HepG2 (cell line): ENCODE measurements around the gene TOMM22. TPM values are rescaled to one million over a fixed set of nuclear protein-coding genes. Genes with fewer than 3 reads are reported as not detected.

ENCODE experiments used
- CBX1 ChIP-seq: IDR thresholded peaks from one replicate; pipeline ENCODE4 v1.6.1; 2016; ENCODE audit warnings: antibody characterized with exemption, low read depth
- CTCF ChIP-seq: sonication (generic); formaldehyde crosslinking; IDR thresholded peaks from 2 replicates; pipeline ENCODE4 v1.5.0; 2020; ENCODE audit warnings: mild to moderate bottlenecking, missing genetic modification reagents, moderate library complexity
- DNMT3B ChIP-seq: conservative IDR thresholded peaks from 2 replicates; pipeline ENCODE4 v1.6.1; 2016; ENCODE audit warnings: missing biosample characterization, control low read depth
- ELF4 ChIP-seq: sonication (generic); formaldehyde crosslinking; IDR thresholded peaks from 2 replicates; pipeline ENCODE4 v1.5.0; 2020; ENCODE audit warnings: missing genetic modification reagents, mild to moderate bottlenecking, moderate library complexity, borderline replicate concordance
- HOXA9 ChIP-seq: sonication (generic); formaldehyde crosslinking; IDR thresholded peaks from 2 replicates; pipeline ENCODE4 v1.8.1; 2022; ENCODE audit warnings: missing genetic modification reagents, mild to moderate bottlenecking, moderate library complexity, borderline replicate concordance
- TOE1 ChIP-seq: sonication (generic); formaldehyde crosslinking; IDR thresholded peaks from 2 replicates; pipeline ENCODE4 v1.4.0; 2020; ENCODE audit warnings: mild to moderate bottlenecking, missing genetic modification reagents
- ZFY ChIP-seq: sonication (generic); formaldehyde crosslinking; IDR thresholded peaks from 2 replicates; pipeline ENCODE4 v1.4.0; 2020; ENCODE audit warnings: missing genetic modification reagents
- ZNF230 ChIP-seq: sonication (generic); formaldehyde crosslinking; IDR thresholded peaks from 2 replicates; pipeline ENCODE4 v1.4.0; 2020; ENCODE audit warnings: mild to moderate bottlenecking, missing genetic modification reagents
- ZNF367 ChIP-seq: sonication (generic); formaldehyde crosslinking; IDR thresholded peaks from 2 replicates; pipeline ENCODE4 v1.4.0; 2020; ENCODE audit warnings: missing genetic modification reagents, borderline replicate concordance
- ZNF598 ChIP-seq: sonication (generic); formaldehyde crosslinking; IDR thresholded peaks from 2 replicates; pipeline ENCODE4 v1.5.1; 2020; ENCODE audit warnings: mild to moderate bottlenecking, missing genetic modification reagents, borderline replicate concordance
- ZNF678 ChIP-seq: sonication (generic); formaldehyde crosslinking; IDR thresholded peaks from 2 replicates; pipeline ENCODE4 v1.4.0; 2020; ENCODE audit warnings: mild to moderate bottlenecking, missing genetic modification reagents
- polyA plus RNA-seq, 8 experiments: library from polyadenylated mRNA; depleted of rRNA in 3 of 8; stranded (reverse) in 7 of 8; unstranded in 1 of 8; fragments of >200 nt; fragmentation: Illumina TruSeq in 4 of 8; extraction: Trizol in 4 of 8; gene quantifications; 2 replicates each; pipeline versions ENCODE4 v1.2.1 to v1.2.3, GENCODE V29; 2011 to 2016; ENCODE audit warnings: low read depth in 4 of 8, missing spikeins in 1 of 8, mixed read lengths in 1 of 8; ENCODE audit not compliant: insufficient read depth in 1 of 8
- total RNA-seq, 5 experiments: library from RNA; depleted of rRNA; stranded (reverse); fragments of >200 nt; fragmentation: Illumina TruSeq; extraction: Trizol; gene quantifications; 2 replicates each; pipeline ENCODE4 v1.2.3, GENCODE V29; 2016; ENCODE audit warnings: low read depth in 1 of 5
- TF ChIP-seq, protein P1 (sequence below): sonication (generic); formaldehyde crosslinking; IDR thresholded peaks from 2 replicates; pipeline ENCODE4 v1.5.1; 2020; ENCODE audit warnings: mild to moderate bottlenecking, missing genetic modification reagents
- TF ChIP-seq, protein P2 (sequence below): sonication (generic); formaldehyde crosslinking; IDR thresholded peaks from 2 replicates; pipeline ENCODE4 v1.4.0; 2020; ENCODE audit warnings: missing genetic modification reagents
- TF ChIP-seq, protein P3 (sequence below): sonication (generic); formaldehyde crosslinking; IDR thresholded peaks from 2 replicates; pipeline ENCODE4 v1.8.0; 2022; ENCODE audit warnings: missing genetic modification reagents, mild to moderate bottlenecking, moderate library complexity, borderline replicate concordance
- TF ChIP-seq, protein P4 (sequence below): sonication (generic); formaldehyde crosslinking; IDR thresholded peaks from 2 replicates; pipeline ENCODE4 v1.4.0; 2020; ENCODE audit warnings: mild to moderate bottlenecking, missing genetic modification reagents
- TF ChIP-seq, protein P5 (sequence below): sonication (generic); formaldehyde crosslinking; IDR thresholded peaks from 2 replicates; pipeline ENCODE4 v1.8.1; 2023; ENCODE audit warnings: missing genetic modification reagents, inconsistent platforms, borderline replicate concordance

Gene TOMM22
- total and polyA plus RNA-seq, 2 of the 13 experiments (the other 11 are each of a cell fraction or from before 2014, with no cell fraction given), result 46.9 to 118 TPM

- TF ChIP-seq CBX1 (no peak), TOE1 (no peak), CTCF (peak; percentile 19), DNMT3B (CRISPR knock-in tag) (no peak), HOXA9 (CRISPR knock-in tag) (no peak), ZNF598 (CRISPR knock-in tag) (0 out of 2 replicates have a peak, but pooled peaks have one; percentile 44), ZNF678 (CRISPR knock-in tag) (no peak; the same call in 1 of the 2 replicates), ZNF367 (CRISPR knock-in tag) (no peak), ZNF230 (no peak), ELF4 (CRISPR knock-in tag) (no peak), ZFY (peak; percentile 72)
- TF ChIP-seq, protein P1, sequence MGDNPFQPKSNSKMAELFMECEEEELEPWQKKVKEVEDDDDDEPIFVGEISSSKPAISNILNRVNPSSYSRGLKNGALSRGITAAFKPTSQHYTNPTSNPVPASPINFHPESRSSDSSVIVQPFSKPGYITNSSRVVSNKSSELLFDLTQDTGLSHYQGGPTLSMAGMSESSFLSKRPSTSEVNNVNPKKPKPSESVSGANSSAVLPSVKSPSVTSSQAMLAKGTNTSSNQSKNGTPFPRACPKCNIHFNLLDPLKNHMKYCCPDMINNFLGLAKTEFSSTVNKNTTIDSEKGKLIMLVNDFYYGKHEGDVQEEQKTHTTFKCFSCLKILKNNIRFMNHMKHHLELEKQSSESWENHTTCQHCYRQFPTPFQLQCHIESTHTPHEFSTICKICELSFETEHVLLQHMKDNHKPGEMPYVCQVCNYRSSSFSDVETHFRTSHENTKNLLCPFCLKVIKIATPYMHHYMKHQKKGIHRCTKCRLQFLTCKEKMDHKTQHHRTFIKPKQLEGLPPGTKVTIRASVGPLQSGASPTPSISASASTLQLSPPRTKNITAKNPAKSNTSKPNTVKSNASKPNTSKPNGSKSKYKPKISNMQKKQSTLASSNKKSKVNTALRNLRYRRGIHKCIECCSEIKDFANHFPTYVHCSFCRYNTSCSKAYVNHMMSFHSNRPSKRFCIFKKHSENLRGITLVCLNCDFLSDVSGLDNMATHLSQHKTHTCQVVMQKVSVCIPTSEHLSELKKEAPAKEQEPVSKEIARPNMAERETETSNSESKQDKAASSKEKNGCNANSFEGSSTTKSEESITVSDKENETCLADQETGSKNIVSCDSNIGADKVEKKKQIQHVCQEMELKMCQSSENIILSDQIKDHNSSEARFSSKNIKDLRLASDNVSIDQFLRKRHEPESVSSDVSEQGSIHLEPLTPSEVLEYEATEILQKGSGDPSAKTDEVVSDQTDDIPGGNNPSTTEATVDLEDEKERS (CRISPR knock-in tag), result peak; percentile 81; the same call in 1 of the 2 replicates
- TF ChIP-seq, protein P2, sequence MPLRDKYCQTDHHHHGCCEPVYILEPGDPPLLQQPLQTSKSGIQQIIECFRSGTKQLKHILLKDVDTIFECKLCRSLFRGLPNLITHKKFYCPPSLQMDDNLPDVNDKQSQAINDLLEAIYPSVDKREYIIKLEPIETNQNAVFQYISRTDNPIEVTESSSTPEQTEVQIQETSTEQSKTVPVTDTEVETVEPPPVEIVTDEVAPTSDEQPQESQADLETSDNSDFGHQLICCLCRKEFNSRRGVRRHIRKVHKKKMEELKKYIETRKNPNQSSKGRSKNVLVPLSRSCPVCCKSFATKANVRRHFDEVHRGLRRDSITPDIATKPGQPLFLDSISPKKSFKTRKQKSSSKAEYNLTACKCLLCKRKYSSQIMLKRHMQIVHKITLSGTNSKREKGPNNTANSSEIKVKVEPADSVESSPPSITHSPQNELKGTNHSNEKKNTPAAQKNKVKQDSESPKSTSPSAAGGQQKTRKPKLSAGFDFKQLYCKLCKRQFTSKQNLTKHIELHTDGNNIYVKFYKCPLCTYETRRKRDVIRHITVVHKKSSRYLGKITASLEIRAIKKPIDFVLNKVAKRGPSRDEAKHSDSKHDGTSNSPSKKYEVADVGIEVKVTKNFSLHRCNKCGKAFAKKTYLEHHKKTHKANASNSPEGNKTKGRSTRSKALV (CRISPR knock-in tag), result peak; percentile 60
- TF ChIP-seq, protein P3, sequence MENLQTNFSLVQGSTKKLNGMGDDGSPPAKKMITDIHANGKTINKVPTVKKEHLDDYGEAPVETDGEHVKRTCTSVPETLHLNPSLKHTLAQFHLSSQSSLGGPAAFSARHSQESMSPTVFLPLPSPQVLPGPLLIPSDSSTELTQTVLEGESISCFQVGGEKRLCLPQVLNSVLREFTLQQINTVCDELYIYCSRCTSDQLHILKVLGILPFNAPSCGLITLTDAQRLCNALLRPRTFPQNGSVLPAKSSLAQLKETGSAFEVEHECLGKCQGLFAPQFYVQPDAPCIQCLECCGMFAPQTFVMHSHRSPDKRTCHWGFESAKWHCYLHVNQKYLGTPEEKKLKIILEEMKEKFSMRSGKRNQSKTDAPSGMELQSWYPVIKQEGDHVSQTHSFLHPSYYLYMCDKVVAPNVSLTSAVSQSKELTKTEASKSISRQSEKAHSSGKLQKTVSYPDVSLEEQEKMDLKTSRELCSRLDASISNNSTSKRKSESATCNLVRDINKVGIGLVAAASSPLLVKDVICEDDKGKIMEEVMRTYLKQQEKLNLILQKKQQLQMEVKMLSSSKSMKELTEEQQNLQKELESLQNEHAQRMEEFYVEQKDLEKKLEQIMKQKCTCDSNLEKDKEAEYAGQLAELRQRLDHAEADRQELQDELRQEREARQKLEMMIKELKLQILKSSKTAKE (CRISPR knock-in tag), result no peak
- TF ChIP-seq, protein P4, sequence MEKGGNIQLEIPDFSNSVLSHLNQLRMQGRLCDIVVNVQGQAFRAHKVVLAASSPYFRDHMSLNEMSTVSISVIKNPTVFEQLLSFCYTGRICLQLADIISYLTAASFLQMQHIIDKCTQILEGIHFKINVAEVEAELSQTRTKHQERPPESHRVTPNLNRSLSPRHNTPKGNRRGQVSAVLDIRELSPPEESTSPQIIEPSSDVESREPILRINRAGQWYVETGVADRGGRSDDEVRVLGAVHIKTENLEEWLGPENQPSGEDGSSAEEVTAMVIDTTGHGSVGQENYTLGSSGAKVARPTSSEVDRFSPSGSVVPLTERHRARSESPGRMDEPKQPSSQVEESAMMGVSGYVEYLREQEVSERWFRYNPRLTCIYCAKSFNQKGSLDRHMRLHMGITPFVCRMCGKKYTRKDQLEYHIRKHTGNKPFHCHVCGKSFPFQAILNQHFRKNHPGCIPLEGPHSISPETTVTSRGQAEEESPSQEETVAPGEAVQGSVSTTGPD, result no peak
- TF ChIP-seq, protein P5, sequence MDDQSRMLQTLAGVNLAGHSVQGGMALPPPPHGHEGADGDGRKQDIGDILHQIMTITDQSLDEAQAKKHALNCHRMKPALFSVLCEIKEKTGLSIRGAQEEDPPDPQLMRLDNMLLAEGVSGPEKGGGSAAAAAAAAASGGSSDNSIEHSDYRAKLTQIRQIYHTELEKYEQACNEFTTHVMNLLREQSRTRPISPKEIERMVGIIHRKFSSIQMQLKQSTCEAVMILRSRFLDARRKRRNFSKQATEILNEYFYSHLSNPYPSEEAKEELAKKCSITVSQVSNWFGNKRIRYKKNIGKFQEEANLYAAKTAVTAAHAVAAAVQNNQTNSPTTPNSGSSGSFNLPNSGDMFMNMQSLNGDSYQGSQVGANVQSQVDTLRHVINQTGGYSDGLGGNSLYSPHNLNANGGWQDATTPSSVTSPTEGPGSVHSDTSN (CRISPR knock-in tag), result no peak
Observed at GRCh38 chr22:38656256-38657044, 25.3 kb upstream of the TOMM22 start, which contains the start of the genes CBY1 and FAM227A (continued).
